ENCODE measurements around the gene SRRM3. TPM values are rescaled to one million over a fixed set of nuclear protein-coding genes. Genes with fewer than 3 reads are reported as not detected.

The SRRM3 gene
- total RNA-seq, 4 donors from 2014 or later: 1.8 to 2.6 (median 2.1) TPM

DNA sequence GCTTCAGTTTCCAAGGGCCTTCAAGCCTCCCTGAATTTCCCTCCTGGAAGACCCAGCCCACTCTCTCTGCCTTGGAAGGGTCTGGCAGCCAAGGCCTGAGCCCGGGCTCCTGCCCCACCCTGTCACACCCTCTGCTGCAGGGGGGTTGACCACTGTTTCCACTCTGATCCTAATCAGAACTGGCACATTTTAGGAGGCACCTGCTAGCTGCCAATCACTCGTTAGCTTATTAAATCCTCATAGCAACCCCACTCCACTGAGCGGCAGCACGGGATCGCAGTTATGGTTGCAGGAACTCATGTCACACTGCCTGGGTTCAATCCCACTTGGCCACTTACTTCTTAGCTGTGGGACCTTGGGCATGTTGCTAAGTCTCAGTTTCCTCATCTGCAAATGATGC is 113.7 kb downstream of the SRRM3 start:
- TF ChIP-seq, protein P1, sequence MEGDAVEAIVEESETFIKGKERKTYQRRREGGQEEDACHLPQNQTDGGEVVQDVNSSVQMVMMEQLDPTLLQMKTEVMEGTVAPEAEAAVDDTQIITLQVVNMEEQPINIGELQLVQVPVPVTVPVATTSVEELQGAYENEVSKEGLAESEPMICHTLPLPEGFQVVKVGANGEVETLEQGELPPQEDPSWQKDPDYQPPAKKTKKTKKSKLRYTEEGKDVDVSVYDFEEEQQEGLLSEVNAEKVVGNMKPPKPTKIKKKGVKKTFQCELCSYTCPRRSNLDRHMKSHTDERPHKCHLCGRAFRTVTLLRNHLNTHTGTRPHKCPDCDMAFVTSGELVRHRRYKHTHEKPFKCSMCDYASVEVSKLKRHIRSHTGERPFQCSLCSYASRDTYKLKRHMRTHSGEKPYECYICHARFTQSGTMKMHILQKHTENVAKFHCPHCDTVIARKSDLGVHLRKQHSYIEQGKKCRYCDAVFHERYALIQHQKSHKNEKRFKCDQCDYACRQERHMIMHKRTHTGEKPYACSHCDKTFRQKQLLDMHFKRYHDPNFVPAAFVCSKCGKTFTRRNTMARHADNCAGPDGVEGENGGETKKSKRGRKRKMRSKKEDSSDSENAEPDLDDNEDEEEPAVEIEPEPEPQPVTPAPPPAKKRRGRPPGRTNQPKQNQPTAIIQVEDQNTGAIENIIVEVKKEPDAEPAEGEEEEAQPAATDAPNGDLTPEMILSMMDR (IDR thresholded peaks at IDR 0.05; ENCODE audit: low read depth): no peak

DNA sequence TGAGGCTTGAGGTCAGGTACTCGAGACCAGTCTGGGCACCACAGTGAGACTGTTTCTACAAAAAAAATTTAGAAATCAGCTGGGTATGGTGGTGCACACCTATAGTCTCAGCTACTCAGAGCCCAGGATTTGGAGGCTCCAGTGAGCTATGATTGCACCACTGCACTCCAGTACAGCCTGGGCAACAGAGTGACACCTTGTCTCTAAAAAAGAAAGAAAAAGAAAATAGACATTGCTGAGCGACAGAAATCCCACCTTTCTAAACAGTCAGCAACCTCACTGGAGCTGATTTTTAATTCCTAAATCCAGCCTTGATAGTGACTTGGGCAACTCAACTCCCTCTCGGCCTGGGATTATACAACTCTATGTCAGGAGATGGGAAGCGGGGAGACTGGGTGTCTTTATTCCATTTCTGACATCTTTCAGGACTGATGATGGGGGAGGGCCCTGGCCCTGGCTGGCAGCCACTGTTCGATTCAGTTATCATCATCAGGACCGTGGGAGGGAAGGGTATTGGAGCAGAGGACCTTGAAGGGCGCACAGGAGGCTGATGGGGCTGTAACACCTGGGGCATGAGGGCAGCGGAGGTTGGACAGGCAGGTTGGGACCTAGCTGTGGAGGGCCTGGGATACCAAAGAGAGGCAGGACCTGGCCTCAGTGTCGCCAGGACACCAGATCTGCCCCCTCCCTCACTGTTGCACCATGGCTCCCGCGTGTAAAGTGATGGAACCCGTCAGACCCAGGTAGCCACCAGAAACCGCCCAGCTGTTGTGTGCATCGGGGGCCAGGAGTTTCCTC is 115.5 kb downstream of the SRRM3 start:
- TF ChIP-seq, protein P1 (IDR thresholded peaks at IDR 0.05; ENCODE audit: low read depth): no peak

DNA sequence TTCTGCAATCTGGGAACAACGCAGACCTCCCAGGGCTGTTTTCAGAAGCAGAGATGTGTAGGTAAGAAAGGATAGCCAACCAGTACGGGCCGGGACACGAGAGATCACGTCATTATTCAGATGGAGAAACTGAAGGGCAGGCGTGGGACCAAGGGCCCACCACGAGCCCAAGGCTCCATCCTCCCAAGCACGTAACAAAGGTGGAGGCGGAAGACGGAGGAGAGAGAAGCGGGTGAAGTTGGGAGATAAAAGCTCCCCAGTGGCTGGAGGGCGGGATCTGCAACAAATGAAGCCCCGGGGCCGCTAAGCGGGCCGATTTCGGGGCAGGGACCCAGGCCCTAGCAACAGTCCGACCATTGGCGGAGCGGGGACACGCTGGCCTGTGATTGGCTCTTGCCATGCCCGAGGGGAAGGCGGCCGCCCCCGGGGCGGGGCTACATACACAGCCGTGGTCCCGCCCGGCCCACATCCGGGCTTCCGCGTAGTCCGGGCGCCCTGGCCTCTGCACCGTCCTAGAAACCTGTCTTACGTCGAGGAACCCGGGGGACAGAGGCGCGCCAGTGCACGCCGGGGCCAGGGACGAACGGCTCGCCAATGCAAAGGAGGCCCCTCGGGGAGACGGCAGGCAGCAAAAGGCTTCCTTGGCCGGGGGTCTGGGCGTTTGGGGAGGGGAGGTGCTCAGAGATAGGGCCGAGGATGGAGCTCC is 116.2 kb downstream of the SRRM3 start:
- TF ChIP-seq, protein P1 (IDR thresholded peaks at IDR 0.05; ENCODE audit: low read depth): no peak

DNA sequence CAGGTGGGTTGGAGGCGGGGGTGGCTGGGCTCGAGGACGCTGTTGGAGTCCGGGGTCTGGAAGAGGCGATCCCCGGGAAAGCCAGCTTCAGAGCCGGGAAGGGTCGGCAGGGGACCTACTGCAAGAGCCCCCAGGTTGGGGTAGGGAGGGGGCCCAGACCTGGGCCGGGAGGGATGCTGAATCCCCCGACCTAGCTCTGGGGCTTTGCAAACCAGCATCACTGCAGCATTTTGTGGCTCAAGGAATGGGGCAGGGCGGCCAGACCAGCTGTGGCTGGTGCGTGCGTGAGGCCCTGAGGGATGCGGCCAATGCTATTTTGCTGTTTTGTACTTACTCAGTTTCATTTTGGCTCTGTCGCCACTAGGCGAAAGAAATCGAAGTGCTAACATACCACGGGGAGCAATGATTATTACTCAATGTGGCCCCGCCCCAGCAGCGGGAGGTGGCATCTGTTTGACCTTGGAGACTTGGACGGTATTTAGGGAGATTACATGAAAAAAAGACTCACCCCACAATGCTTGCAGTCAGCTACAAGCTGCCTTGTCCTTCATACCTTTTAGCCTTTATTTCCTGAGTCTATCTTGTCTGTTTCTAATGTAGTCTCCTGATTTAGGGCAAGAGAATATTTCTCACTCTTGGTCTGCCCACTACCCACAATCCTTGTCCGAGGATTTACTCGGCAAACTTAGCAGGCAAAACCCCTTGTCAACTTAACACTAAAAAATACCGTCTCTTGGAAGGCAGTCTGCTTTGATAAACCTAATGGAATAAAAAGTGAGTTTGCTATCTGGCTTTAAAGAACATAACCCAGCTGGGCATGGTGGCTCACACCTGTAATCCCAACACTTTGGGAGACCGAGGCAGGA is 117.0 kb downstream of the SRRM3 start:
- TF ChIP-seq, protein P1 (IDR thresholded peaks at IDR 0.05; ENCODE audit: low read depth): no peak

DNA sequence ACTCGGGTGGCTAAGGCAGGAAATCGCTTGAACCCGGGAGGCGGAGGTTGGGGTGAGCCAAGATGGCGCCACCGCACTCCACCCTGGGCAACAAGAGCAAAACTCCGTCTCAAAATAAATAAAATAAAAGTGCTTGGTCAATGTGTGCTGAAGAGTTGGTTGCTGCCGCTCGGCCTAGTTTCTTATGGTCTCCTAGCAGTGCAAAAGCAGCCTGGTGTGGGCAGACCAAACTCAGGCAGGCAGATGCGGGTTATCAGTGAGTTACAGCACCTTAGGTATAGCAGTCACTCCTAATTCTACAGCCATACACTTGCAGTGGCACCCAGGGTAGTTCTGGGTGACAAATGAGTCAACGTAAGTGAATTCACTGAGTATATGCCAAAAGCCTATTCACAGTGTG is 123.4 kb downstream of the SRRM3 start:
- TF ChIP-seq, protein P1 (IDR thresholded peaks at IDR 0.05; ENCODE audit: low read depth): no peak

DNA sequence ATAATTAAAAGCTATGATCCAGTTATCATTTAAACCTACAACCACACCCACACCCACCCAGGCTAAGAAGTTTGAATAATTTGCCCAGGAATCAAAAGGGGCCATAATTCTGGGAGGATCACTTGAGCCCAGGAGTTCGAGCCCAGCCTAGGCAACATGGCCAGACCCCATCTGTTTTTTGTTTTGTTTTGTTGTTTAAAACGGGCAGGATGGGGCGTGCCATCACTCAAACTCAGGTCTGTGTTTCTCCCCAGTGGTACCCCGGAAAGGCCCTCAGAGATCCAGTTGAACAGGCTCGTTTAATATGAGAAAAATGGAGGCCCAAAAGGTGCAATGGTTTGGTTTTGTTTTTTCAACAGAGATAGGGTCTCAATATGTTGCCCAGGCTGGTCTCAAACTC is 124.1 kb downstream of the SRRM3 start:
- TF ChIP-seq, protein P1 (IDR thresholded peaks at IDR 0.05; ENCODE audit: low read depth): no peak

Data from subcutaneous adipose tissue (tissue), 4 donors.